Stimulated activated CD4-positive, alpha-beta T cell treated with anti-CD3 and anti-CD28 coated beads, TNF-alpha, amount 100 ng/mL, for 1 hour (primary cell): ENCODE measurements around the gene DIS3L.
"Not testable (repeated sequence)": the region's sequence is repeated elsewhere in the genome, so short reads cannot be mapped to it uniquely, and the experiment has no call there.

Experiments
- DNase-seq, 3 donors: peaks; one replicate each; pipeline ENCODE4 v3.0.0-alpha.2; 2020; ENCODE audit warnings: low read depth in 3 of 3, low spot score in 1 of 3

DIS3L gene

GRCh38 chr15:66276546-66276945 is 16.8 kb upstream of the DIS3L start:
- DNase-seq, result no peak

GRCh38 chr15:66278056-66278455 is 15.3 kb upstream of the DIS3L start:
- DNase-seq, result no peak

- DNase-seq, result no peak
Measured at GRCh38 chr15:66278671-66279070, 14.7 kb upstream of the DIS3L start.

GRCh38 chr15:66284271-66284670 is 9.1 kb upstream of the DIS3L start:
- DNase-seq, result no peak

GRCh38 chr15:66285533-66286280 is 7.7 kb upstream of the DIS3L start:
- no peak for DNase-seq

GRCh38 chr15:66287461-66288057 is 5.8 kb upstream of the DIS3L start:
- DNase-seq, result no peak

- DNase-seq, result no peak
Measured at GRCh38 chr15:66288093-66288492, 5.3 kb upstream of the DIS3L start.

GRCh38 chr15:66288551-66289185 is 4.7 kb upstream of the DIS3L start:
- no peak for DNase-seq

GRCh38 chr15:66290007-66290406 is 3.4 kb upstream of the DIS3L start:
- DNase-seq, result no peak

- no peak for DNase-seq
Measured at GRCh38 chr15:66290518-66290917, 2.9 kb upstream of the DIS3L start.

GRCh38 chr15:66291816-66292570 is 1.4 kb upstream of the DIS3L start:
- no peak for DNase-seq

GRCh38 chr15:66292571-66293418 is 573 bp upstream of the DIS3L start:
- DNase-seq, result no peak

- DNase-seq, result no peak
Measured at GRCh38 chr15:66294157-66294931, 976 bp downstream of the DIS3L start.

- no peak for DNase-seq
Measured at GRCh38 chr15:66294932-66295235, 1.5 kb downstream of the DIS3L start.

GRCh38 chr15:66296186-66296585 is 2.8 kb downstream of the DIS3L start:
- no peak for DNase-seq

GRCh38 chr15:66298803-66299251 is 5.5 kb downstream of the DIS3L start:
- DNase-seq, result no peak

- no peak for DNase-seq
Measured at GRCh38 chr15:66302489-66303278, 9.3 kb downstream of the DIS3L start.

GRCh38 chr15:66304425-66304824 is 11.1 kb downstream of the DIS3L start:
- DNase-seq, result not testable (repeated sequence)

- no peak for DNase-seq
Measured at GRCh38 chr15:66306381-66306780, 13.0 kb downstream of the DIS3L start.
